GM18907 (cell line): Measurements from ENCODE around the gene JADE2.

ENCODE experiments used
- ATAC-seq: cut with Tn5 transposase; IDR thresholded peaks from one replicate; pipeline ENCODE4 v1.9.1; 2021; ENCODE audit warnings: mild to moderate bottlenecking, moderate library complexity; ENCODE audit not compliant: unreplicated experiment

The JADE2 gene

GRCh38 chr5:134529460-134529859 lies 4.0 kb downstream of the JADE2 start:
- ATAC-seq, result no peak

GRCh38 chr5:134530301-134531077 lies 5.0 kb downstream of the JADE2 start:
- no peak for ATAC-seq

- ATAC-seq, result no peak
Measured at GRCh38 chr5:134533115-134533815, 7.8 kb downstream of the JADE2 start.

- ATAC-seq, result no peak
Measured at GRCh38 chr5:134534058-134534725, 8.7 kb downstream of the JADE2 start.

GRCh38 chr5:134534726-134535110 lies 9.2 kb downstream of the JADE2 start:
- no peak for ATAC-seq

- ATAC-seq, result no peak
Measured at GRCh38 chr5:134536876-134537275, 11.4 kb downstream of the JADE2 start.

DNA sequence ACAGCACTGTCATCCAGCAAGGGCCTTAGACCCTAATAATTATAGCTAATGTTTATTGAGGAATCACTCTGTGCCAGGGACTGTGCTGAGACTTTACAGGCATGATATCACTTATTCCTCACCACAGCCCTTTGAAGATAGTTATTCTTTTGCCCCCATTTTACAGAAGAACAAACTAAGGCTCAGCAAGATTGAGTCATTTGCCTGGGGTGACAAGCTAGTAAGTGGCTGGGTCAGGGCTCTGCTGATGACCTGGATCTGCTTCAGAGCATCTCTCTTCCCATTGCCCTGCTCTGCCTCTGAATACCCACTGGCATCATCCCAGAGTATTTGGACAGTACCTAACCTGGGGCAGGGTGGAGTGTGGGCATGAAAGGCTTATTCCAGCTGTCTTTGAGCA lies 11.8 kb downstream of the JADE2 start:
- ATAC-seq, result no peak

DNA sequence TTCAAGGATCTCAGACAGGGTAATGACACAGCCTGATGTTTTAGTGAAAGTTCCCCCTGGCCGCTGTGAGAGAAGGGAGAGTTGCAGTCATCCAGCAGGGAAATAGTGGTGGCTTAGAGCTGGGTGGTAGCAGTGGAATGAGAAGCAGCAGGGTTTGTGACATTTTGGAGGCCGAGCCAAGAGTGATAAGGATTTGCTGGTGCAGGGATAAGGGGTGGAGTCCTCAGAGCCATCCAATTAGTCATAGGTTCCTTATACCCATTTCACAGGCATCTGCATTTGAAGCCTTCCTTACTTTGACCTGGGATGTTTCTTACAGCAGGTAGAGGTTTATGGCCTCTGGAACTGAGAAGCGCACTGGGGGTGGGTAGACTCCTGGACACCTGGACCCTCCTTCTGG lies 12.8 kb downstream of the JADE2 start:
- no peak for ATAC-seq

DNA sequence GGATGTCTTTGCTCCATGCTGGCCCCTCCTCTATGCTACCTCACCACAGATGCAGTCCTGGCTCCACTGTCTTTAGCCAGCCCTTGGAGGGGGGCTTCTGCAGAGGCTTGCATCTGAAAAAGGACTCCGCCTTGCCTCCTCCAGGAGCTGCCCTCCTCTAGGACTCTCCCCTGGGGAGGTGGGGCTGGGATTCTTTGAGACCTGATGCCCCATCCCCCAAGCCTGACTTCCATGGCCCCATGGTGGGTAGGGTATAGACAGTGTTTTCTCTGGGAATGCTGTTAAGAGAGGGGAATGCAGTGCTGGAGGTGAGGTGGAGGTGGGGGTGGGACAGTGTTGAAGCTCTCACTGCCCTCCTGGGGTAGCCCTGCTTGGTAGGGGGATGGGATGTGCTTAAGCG lies 14.3 kb downstream of the JADE2 start:
- ATAC-seq, result no peak

GRCh38 chr5:134540747-134541733 lies 15.6 kb downstream of the JADE2 start:
- ATAC-seq, result peak; percentile 40

- no peak for ATAC-seq
Measured at GRCh38 chr5:134541736-134542376, 16.4 kb downstream of the JADE2 start.

GRCh38 chr5:134543820-134544614 lies 18.5 kb downstream of the JADE2 start:
- ATAC-seq, result peak; percentile 60

DNA sequence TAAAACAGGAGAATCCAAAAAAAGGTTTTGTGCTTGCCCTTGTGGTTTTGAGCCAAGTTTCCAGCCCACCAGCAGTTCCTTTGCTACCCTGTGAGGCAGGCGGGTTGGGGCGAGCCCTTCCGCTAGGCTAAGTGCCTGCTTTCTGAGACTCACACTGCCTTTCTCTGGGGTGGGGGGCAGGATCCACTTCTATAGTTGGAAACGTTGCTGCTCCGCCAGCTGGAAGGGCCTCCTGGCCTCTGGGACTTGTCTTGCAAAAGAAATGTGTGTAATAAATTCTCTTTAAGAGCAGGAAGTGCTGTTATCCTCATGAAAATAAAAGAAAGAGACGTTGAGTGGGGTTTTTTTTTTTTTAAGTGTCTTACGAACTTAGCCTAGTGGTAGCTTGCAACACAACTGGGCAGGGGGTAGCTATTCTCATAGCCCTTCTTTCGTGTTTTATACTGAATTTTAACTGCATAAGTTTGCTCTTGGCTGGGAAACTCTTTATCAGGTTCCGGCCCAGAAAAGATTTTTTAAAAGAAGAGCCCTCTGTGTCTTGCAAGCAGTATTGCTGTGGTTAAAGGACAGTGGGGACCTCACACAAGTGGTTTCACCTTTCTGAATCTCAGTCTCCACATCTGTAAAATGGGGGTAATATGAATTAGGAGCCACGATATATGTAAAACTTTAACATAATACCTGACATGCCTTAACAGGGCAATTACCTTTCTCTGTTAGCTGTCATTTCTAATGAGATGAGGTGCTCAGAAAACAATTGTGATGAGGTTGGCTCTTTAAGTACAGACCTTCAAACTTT lies 19.8 kb downstream of the JADE2 start:
- no peak for ATAC-seq

- no peak for ATAC-seq
Measured at GRCh38 chr5:134547066-134547465, 21.6 kb downstream of the JADE2 start.

DNA sequence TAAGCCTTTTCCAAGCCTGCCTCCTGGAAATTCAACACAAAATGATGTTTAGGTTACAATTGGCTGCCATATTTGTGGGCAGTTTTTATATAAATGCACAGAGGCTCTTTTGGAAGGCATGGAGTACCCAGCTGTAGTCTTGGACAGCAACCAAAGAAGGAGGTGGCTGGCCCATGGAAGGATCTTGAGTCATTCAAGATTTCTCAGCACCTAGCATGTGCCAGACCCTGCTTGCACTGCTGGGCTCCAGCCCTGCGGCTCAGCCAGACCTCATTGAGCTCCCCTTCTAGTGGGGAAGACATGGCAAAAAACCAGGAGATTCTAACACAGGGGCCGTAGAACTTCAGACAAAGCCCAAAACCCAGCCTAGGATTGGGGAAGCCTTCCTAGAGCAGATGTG lies 22.1 kb downstream of the JADE2 start:
- no peak for ATAC-seq

- no peak for ATAC-seq
Measured at GRCh38 chr5:134547999-134548658, 22.7 kb downstream of the JADE2 start.

GRCh38 chr5:134549714-134550113 lies 24.2 kb downstream of the JADE2 start:
- ATAC-seq, result no peak
